Upper lobe of left lung (tissue), 6 donors: ENCODE measurements around the gene ALAS2. TPM values are rescaled to one million over a fixed set of nuclear protein-coding genes. Genes with fewer than 3 reads are reported as not detected.
A peak's percentile ranks its signal among the peaks of the same experiment; 100 is the strongest.

Source experiments
- ATAC-seq, 2 donors: fragments of 200-7000 bp; cut with Tn5 transposase; one replicate each; pipeline ENCODE4 v1.9.1; 2022; ENCODE audit warnings: mild to moderate bottlenecking in 2 of 2, moderate library complexity in 2 of 2; ENCODE audit not compliant: low FRiP score in 2 of 2
- DNase-seq, 2 donors: peaks; one replicate each; pipeline ENCODE4 v3.0.0-alpha.2; 2019 to 2020
- H3K27ac ChIP-seq, 4 donors: fragments of 200-600 bp; sonication (generic); one replicate each; pipeline ENCODE4 v1.5.1; 2016 to 2019
- H3K27me3 ChIP-seq, 4 donors: fragments of 200-600 bp; sonication (generic); one replicate each; pipeline ENCODE4 v1.5.1; 2017 to 2019
- H3K36me3 ChIP-seq, 4 donors: fragments of 200-600 bp; sonication (generic); one replicate each; pipeline ENCODE4 v1.5.1; 2016 to 2019
- H3K4me1 ChIP-seq, 4 donors: fragments of 200-600 bp; sonication (generic); one replicate each; pipeline ENCODE4 v1.5.1; 2018 to 2019
- H3K4me3 ChIP-seq, 4 donors: fragments of 200-600 bp; sonication (generic); one replicate each; pipeline ENCODE4 v1.5.1; 2017 to 2019; ENCODE audit warnings: mild to moderate bottlenecking in 2 of 4, moderate library complexity in 1 of 4
- H3K9me3 ChIP-seq, 4 donors: fragments of 200-600 bp; sonication (generic); one replicate each; pipeline ENCODE4 v1.5.1; 2018 to 2019
- EP300 ChIP-seq, 4 donors: sonication (generic); formaldehyde crosslinking; IDR thresholded peaks; one replicate each; pipeline ENCODE4 v1.5.1; 2017; ENCODE audit warnings: antibody characterized with exemption in 4 of 4, control low read depth in 2 of 4
- POLR2A ChIP-seq, 4 donors: fragments of 450-650 bp; IDR thresholded peaks; one replicate each; pipeline ENCODE4 v1.5.1; 2016 to 2017; ENCODE audit warnings: antibody characterized with exemption in 4 of 4, mild to moderate bottlenecking in 2 of 4
- POLR2AphosphoS5 ChIP-seq, 2 donors: sonication (generic); formaldehyde crosslinking; IDR thresholded peaks; one replicate each; pipeline ENCODE4 v1.5.1; 2017; ENCODE audit warnings: antibody characterized with exemption in 2 of 2
- WGBS, 2 donors: methylation state at CpG; one replicate each; pipeline ENCODE4 v1.1.5; 2017 to 2018; 5-methylcytosine and 5-hydroxymethylcytosine counted together
- total RNA-seq, 6 donors: library from RNA; depleted of rRNA in 4 of 6; stranded (reverse); fragments of >200 nt in 4 of 6; gene quantifications; one replicate each; pipeline versions ENCODE4 v1.1.0 to v1.2.1, GENCODE V29; 2016 to 2021
- TF ChIP-seq, protein P1 (sequence below), 6 experiments: fragments of 450-650 bp in 4 of 6; fragments of 200-600 bp in 2 of 6; sonication (generic) in 2 of 6; IDR thresholded peaks; one replicate each; pipeline ENCODE4 v1.5.1; 2016 to 2019; ENCODE audit warnings: antibody characterized with exemption in 6 of 6
- donor health status: DM: no; HTN: no; CAD: no; lungs with moderate emphysema.
- donor health status: DM: no; HTN: yes; CAD: no; lungs with severe emphysema.

ALAS2 gene
- total RNA-seq, 6 donors from 2014 or later = 0.23 to 4.1 (median 2.6) TPM; not detected in 1

DNA sequence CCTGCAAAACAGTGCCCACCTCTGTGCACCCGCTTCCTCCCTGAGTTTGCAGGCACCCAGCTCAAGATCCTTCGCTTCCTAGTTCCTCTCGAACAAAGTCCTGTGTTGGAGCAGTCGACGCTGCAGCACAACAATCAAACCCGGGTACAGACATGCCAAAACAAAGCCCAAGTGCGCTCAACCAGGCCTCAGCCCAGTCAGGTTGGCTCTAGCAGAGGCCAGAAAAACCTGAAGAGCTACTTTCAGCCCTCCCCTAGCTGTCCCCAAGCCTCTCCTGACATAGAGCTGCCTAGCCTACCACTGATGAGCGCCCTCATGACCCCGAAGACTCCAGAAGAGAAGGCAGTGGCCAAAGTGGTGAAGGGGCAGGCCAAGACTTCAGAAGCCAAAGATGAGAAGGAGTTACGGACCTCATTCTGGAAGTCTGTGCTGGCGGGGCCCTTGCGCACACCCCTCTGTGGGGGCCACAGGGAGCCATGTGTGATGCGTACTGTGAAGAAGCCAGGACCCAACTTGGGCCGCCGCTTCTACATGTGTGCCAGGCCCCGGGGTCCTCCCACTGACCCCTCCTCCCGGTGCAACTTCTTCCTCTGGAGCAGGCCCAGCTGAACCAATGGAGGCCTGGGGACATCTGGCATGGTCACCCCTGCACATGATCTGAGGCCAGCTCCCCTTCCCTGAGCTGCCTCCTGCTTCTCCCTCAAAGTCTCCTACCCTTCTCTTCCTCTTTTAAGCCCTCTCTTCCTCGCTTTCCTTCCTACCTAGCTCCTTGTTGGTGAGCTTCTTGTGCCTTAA is 23.8 kb downstream of the ALAS2 start:
- TF ChIP-seq POLR2AphosphoS5 (IDR thresholded peaks at IDR 0.05) = no peak
- no peak for TF ChIP-seq EP300 (IDR thresholded peaks at IDR 0.05)
- TF ChIP-seq, protein P1, sequence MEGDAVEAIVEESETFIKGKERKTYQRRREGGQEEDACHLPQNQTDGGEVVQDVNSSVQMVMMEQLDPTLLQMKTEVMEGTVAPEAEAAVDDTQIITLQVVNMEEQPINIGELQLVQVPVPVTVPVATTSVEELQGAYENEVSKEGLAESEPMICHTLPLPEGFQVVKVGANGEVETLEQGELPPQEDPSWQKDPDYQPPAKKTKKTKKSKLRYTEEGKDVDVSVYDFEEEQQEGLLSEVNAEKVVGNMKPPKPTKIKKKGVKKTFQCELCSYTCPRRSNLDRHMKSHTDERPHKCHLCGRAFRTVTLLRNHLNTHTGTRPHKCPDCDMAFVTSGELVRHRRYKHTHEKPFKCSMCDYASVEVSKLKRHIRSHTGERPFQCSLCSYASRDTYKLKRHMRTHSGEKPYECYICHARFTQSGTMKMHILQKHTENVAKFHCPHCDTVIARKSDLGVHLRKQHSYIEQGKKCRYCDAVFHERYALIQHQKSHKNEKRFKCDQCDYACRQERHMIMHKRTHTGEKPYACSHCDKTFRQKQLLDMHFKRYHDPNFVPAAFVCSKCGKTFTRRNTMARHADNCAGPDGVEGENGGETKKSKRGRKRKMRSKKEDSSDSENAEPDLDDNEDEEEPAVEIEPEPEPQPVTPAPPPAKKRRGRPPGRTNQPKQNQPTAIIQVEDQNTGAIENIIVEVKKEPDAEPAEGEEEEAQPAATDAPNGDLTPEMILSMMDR (IDR thresholded peaks at IDR 0.05) = no peak
- TF ChIP-seq POLR2A (IDR thresholded peaks at IDR 0.05) = no peak
- 86 to 87% methylated on average over 5 to 16 of the region's 18 CpGs for WGBS, 2 donors

DNA sequence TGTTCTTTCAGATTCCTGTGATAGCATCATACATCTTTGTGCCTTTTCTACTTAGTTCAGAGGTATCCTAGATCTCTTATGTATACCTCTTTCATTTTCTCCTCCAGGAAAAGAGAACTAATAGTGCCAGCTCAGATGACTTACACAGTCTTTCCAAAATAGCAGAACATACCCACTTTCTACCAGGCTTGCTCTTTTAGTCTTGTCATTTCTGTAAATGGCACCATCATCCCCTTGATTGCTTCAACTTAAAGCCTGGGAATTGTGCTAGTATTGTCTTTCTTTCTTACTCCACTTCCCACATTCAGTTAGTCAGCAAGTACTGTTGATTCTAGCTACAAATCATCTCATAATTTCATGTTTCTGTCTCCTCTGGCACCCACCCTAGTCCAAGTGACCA is 25.5 kb downstream of the ALAS2 start:
- H3K4me1 ChIP-seq = peaks cover 0 to 9% (median 8%) of the 10 kb centered on the region in 4 donors
- ATAC-seq (no peak), DNase-seq (no peak)
- H3K27me3 ChIP-seq = no peaks in the 10 kb centered on the region
- H3K9me3 ChIP-seq = no peaks in the 10 kb centered on the region
- H3K36me3 ChIP-seq = peaks cover 0 to 43% (median 8%) of the 10 kb centered on the region in 4 donors
- TF ChIP-seq, protein P1 (IDR thresholded peaks at IDR 0.05) = no peak
- TF ChIP-seq POLR2AphosphoS5 (IDR thresholded peaks at IDR 0.05) = no peak
- TF ChIP-seq POLR2A (IDR thresholded peaks at IDR 0.05) = no peak
- TF ChIP-seq EP300 (IDR thresholded peaks at IDR 0.05) = no peak
- H3K4me3 ChIP-seq = no peak overlapping the region
- no peak overlapping the region for H3K27ac ChIP-seq

More for the DNA sequence above, 23.8 kb downstream of the ALAS2 start:
- Histone ChIP-seq H3K27ac (no peak overlapping the region), H3K9me3 (no peaks in the 10 kb centered on the region), H3K4me3 (no peak overlapping the region), H3K4me1 (no peaks in the 10 kb centered on the region), H3K36me3 (peaks cover 0 to 43% (median 8%) of the 10 kb centered on the region in 4 donors), H3K27me3 (no peaks in the 10 kb centered on the region)
- ATAC-seq = no peak
- peak in 1 of 2 donors; percentile 17 for DNase-seq

DNA sequence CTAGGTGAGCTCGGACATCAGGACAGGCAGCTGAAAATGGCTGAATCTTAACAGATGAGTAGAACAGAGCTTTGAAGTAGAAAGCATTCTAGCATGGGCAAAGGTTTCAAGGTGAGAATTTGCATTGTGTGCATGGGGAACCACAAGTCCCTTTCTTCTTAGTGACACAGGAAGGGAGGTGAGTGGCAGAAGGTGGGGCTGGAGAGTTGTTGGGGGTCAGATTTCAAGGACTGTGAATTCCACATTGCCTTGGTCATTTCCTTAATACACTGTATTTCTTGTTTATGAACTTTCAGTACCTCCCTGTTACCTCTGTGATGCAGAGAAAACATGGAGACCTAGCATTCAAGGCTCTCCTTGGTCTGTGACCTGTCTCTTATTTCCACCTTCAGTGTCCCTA is 26.5 kb downstream of the ALAS2 start:
- WGBS, 2 donors = 76 to 100% methylated on average over 1 of the region's 1 CpG
- TF ChIP-seq EP300 (IDR thresholded peaks at IDR 0.05) (no peak), POLR2AphosphoS5 (IDR thresholded peaks at IDR 0.05) (no peak), POLR2A (IDR thresholded peaks at IDR 0.05) (no peak)
- TF ChIP-seq, protein P1 (IDR thresholded peaks at IDR 0.05) = no peak
- H3K4me3 ChIP-seq = no peak overlapping the region
- H3K4me1 ChIP-seq = peaks cover 0 to 10% (median 8%) of the 10 kb centered on the region in 4 donors
- H3K27me3 ChIP-seq = no peaks in the 10 kb centered on the region
- H3K36me3 ChIP-seq = peaks cover 0 to 43% (median 8%) of the 10 kb centered on the region in 4 donors
- no peak for DNase-seq
- ATAC-seq = no peak
- H3K27ac ChIP-seq = no peak overlapping the region
- H3K9me3 ChIP-seq = peaks cover 0 to 5% (median 0%) of the 10 kb centered on the region in 4 donors

DNA sequence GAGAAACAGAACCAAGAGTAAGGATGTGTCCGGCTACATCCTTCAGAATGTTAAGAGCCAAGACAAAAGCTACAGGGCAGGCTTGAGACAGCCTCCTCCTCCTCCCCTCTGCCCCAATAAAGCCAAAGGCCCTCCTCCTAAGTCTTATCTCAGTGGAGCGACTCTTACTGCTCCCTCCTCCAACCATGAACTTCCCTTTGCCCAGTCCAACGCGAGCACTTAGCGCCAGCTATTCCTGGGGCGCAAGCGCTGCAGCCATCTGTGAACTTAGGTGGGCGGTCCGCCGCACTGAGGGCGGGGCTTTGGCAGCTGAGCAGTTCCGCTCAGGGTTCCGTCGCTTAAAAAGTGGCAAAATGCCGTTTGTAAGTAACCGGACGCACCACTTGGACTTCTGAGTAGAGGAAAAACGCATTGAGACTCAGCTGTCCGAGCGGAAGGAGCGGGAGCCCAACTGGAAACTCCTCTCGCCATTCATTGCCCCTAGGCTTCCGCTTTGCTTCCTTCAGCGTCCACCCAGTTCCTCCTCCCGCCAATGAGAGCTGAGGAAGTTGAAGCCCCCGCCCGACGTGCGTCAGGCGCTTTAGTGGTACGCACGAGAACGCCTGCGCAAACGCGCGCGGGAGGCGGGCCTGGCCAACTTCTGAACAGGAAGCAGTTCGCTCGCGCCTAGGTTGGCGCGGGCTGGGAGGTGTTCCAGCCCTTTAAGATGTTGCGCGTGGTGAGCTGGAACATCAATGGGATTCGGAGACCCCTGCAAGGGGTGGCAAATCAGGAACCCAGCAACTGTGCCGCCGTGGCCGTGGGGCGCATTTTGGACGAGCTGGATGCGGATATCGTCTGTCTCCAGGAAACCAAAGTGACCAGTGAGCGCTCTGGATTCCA is 30.8 kb downstream of the ALAS2 start, which contains the start of gene APEX2:
Gene APEX2, plus strand, starts transcription at position 647 of the 882 bp plus-strand sequence. Its CDS starts 60 bp downstream, at position 707.
- TF ChIP-seq, protein P1 (IDR thresholded peaks at IDR 0.05) = peak in 1 of 6 experiments; percentile 5
- TF ChIP-seq POLR2A (IDR thresholded peaks at IDR 0.05) (peak in 3 of 4 donors; percentile 39 to 79 (median 40)), EP300 (IDR thresholded peaks at IDR 0.05) (no peak), POLR2AphosphoS5 (IDR thresholded peaks at IDR 0.05) (peak; percentile 69 to 73)
- Histone ChIP-seq H3K27me3 (no peaks in the 10 kb centered on the region), H3K36me3 (peaks cover 0 to 26% (median 5%) of the 10 kb centered on the region in 4 donors), H3K9me3 (peaks cover 0 to 5% (median 0%) of the 10 kb centered on the region in 4 donors), H3K4me1 (peaks cover 0 to 11% (median 8%) of the 10 kb centered on the region in 4 donors), H3K27ac (peak within 1 kb of the TSS; percentile 82 to 90 (median 85)), H3K4me3 (peak within 1 kb of the TSS; percentile 52 to 76 (median 60))
- WGBS, 2 donors = 2 to 45% methylated on average over 10 to 54 of the region's 55 CpGs
- peak; percentile 96 to 98 for ATAC-seq
- DNase-seq = peak; percentile 93 to 97
